AG09309 (cell line): Measurements from ENCODE around the gene SH2D1B.
A peak's percentile ranks its signal among the peaks of the same experiment; 100 is the strongest.

Experiments
- DNase-seq: peaks from one replicate; pipeline ENCODE4 v3.0.0-alpha.2; 2010; ENCODE audit warnings: low read depth
- H3K4me3 ChIP-seq: 2 replicates; pipeline ENCODE4 v1.5.1; 2011; ENCODE audit warnings: mild to moderate bottlenecking, low read depth, low read length, moderate library complexity; ENCODE audit not compliant: control insufficient read depth
- CTCF ChIP-seq: IDR thresholded peaks from 2 replicates; pipeline ENCODE4 v1.5.1; 2011; ENCODE audit warnings: mild to moderate bottlenecking, low read depth, low read length, inconsistent platforms; ENCODE audit not compliant: insufficient read depth, control insufficient read depth; ENCODE audit errors: missing control alignments

The SH2D1B gene

GRCh38 chr1:162390396-162391185 lies 21.3 kb downstream of the SH2D1B start:
- TF ChIP-seq CTCF, result no peak
- no peak overlapping the region for H3K4me3 ChIP-seq
- no peak for DNase-seq

GRCh38 chr1:162389971-162390370 lies 22.0 kb downstream of the SH2D1B start:
- TF ChIP-seq CTCF, result no peak
- no peak for DNase-seq
- no peak overlapping the region for H3K4me3 ChIP-seq

- TF ChIP-seq CTCF, result no peak
- peak; percentile 18 for DNase-seq
- H3K4me3 ChIP-seq, result no peak overlapping the region
Measured at GRCh38 chr1:162389021-162389818, 22.7 kb downstream of the SH2D1B start.

GRCh38 chr1:162388615-162389014 lies 23.3 kb downstream of the SH2D1B start:
- no peak for DNase-seq
- no peak overlapping the region for H3K4me3 ChIP-seq
- no peak for TF ChIP-seq CTCF

- H3K4me3 ChIP-seq, result no peak overlapping the region
- TF ChIP-seq CTCF, result no peak
- DNase-seq, result no peak
Measured at GRCh38 chr1:162388083-162388594, 23.8 kb downstream of the SH2D1B start.

- DNase-seq, result no peak
- TF ChIP-seq CTCF, result no peak
- H3K4me3 ChIP-seq, result no peak overlapping the region
Measured at GRCh38 chr1:162387226-162388082, 24.5 kb downstream of the SH2D1B start.
